NCI-H82 (cell line): Measurements from ENCODE around the gene LBHD1.
"Not testable (repeated sequence)": the region's sequence is repeated elsewhere in the genome, so short reads cannot be mapped to it uniquely, and the experiment has no call there.

Experiments
- DNase-seq: peaks from one replicate; lab custom pipeline; 2025; lab: John Stamatoyannopoulos, UW

The LBHD1 gene

DNA sequence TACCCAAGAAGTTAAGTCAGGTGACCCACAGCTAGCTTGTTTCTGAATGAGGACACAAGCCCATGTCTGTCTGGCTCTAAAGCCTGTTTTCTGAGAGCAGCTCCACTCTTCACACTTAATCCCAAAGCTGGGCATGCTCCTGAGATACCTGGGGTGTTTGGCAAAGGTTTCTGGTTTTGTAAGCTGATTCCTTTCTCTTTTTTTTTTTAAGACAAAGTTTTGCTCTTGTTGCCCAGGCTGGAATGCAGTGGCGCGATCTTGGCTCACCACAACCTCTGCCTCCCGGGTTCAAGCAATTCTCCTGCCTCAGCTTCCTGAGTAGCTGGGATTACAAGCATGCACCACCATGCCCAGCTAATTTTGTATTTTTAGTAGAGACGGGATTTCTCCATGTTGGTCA is 21.6 kb upstream of the LBHD1 start:
- DNase-seq, result not testable (repeated sequence)

DNA sequence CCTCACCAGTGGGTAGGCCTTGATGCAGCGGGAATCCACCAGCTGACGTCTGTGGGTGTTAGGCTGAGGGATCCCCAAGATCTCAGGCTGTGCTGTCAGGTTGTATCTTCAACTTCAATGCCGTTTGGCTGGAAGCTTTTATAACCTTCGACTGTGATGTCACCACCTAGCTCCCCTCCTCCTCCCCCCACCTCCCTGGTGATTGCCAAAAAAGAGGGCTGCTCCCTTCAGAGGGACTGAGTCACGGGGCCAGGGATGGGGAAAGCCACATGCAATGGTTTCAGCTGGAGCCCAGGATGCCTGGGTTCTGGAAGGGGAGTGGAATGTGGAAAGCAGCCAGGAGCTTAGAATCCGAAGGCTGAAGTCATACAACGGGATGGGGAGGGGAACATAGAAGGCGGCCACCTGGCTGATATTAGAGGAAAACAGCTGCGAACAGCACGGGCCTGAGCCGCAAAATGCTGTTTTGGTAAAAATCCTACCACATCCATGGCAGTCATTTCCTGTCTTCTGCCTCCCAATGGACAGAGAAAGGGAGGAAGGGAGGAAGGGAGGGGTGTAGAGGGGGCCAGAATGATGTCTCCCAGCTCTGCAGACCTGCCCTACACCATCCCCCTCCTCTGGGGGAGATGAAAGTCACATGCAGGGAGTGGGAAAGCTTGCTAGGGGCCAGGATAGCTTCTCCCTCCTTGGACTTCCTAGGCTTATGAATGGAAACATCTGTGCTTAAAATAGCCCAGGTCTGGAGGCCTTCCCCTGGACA is 17.5 kb upstream of the LBHD1 start, which contains the start of gene LRRN4CL:
TSS of gene LRRN4CL (minus strand) at position 110 of the 763 bp plus-strand sequence. CDS start 1,022 bp downstream, outside the sequence.
- peak; percentile 29 for DNase-seq

- no peak for DNase-seq
Observed at GRCh38 chr11:62688491-62688890, 16.4 kb upstream of the LBHD1 start.

- no peak for DNase-seq
Observed at GRCh38 chr11:62687508-62688396, 15.7 kb upstream of the LBHD1 start.

GRCh38 chr11:62682518-62682917 is 10.5 kb upstream of the LBHD1 start:
- DNase-seq, result no peak

- DNase-seq, result peak; percentile 79
Observed at GRCh38 chr11:62680825-62681240, 8.8 kb upstream of the LBHD1 start.

- peak; percentile 90 for DNase-seq
Observed at GRCh38 chr11:62678770-62679696, 7.0 kb upstream of the LBHD1 start, which contains the start of gene UBXN1. TSS of gene UBXN1 (minus strand) at chr11:62679073. CDS start at chr11:62678923, 150 bp downstream.

- DNase-seq, result no peak
Observed at GRCh38 chr11:62678433-62678769, 6.3 kb upstream of the LBHD1 start.

DNA sequence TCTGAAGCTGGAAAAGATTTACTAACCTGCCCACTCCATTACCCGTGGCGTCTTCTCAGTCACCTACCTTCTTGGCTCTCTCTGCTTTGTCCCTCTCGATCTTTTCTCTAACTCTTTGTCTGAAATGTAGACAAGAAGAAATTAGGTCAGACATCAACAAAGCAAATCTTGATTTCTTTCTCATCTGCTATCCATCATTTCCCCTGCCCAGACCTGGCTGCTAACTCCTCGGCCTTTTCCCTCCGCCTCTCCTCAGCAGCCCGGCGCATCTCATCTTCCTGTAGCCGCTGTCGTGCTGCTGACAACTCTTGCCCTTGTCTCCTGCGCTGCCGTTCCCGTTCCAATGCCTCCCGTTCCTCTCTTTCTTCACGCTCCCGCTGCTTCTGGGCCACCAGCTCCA is 5.6 kb upstream of the LBHD1 start:
- DNase-seq, result no peak

DNA sequence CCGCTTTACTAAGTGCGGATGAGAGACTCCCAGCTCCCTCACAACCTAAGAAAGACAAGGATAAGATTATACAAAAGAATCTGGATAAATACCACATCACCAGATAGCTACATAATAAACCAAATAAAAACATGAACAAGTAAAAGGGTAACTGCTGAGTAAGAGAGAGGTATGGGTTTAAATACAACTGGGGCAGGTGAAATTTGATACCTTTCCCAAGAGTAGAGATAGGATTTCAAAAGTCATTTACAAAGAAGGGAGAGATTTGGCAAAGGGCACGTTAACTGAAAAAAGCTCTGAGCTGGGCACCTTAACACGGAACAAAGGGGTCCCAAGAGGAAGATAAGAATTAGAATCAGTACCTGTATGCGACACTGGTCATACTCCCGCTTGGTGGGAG is 5.1 kb upstream of the LBHD1 start:
- DNase-seq, result no peak

- peak; percentile 20 for DNase-seq
Observed at GRCh38 chr11:62676698-62677097, 4.6 kb upstream of the LBHD1 start.

DNA sequence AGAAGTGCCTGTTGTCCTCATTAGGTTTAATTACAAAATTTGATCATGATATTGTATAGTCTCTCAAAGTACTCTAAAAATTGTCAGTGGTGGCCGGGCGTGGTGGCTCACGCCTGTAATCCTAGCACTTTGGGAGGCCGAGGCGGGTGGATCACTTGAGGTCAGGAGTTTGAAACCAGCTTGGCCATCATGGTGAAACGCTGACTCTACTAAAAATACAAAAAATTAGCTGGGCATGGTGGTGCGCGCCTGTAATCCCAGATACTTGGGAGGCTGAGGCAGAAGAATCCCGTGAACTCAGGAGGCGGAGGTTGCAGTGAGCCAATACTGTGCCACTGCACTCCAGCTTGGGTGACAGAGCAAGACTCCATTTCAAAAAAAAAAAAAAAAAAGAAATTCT is 3.3 kb upstream of the LBHD1 start:
- not testable (repeated sequence) for DNase-seq

DNA sequence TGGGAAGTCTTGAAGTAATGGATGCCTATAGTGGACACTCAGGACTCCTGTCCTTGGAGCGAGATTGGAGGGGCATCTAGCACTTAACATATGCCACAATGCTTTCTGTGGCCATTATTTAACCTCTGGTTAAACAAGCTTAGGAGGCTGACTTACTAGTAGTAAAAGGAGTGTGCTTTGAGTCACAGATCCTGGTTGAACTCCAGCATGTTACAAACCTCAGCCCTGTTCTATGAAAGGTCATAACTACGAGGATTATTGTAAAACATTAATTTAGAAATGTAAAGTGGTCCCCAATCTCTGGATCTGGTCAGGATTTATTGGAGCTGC is 1.1 kb upstream of the LBHD1 start:
- no peak for DNase-seq

DNA sequence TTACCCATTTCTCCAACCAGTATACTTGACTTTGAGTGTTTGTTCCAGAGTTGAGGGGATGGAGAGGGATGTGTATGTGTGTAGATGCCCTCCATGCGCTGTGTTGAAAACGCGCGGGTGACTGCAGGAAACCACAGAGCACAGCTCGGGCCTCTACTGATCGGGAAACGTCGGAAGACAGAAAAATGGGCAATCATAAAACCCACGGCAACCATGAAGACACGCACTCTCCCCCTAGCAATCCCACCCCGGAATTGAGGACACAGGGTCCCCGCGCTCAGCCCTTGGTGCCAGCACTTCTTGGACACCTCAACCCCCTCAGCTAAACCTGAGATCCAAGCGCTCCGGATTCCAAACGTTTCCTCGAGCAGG is 845 bp downstream of the LBHD1 start:
- DNase-seq, result no peak

- DNase-seq, result peak; percentile 88
Observed at GRCh38 chr11:62669420-62670161, 2.5 kb downstream of the LBHD1 start.

- peak; percentile 25 for DNase-seq
Observed at GRCh38 chr11:62667460-62667859, 4.6 kb downstream of the LBHD1 start.

DNA sequence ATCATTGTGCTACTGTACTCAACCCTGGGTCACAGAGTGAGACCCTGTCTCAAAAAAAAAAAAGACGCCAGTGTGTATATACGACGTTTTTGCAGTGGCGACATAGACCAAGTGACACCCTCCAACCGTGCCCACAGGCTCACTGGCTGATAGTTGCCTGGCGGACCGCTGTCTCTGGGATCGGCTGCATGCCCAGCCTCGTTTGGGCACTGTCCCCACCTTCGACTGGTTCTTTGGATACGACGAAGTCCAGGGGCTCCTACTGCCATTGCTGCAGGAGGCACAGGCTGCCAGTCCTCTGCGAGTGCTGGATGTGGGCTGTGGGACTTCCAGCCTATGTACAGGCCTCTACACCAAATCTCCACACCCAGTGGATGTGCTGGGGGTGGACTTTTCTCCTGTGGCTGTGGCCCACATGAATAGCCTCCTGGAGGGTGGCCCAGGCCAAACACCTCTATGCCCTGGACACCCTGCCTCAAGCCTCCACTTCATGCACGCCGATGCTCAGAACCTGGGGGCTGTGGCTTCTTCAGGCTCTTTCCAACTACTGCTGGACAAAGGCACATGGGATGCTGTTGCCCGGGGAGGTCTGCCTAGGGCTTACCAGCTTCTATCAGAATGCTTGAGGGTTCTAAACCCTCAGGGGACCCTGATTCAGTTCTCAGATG is 5.7 kb downstream of the LBHD1 start:
- DNase-seq, result peak; percentile 37

DNA sequence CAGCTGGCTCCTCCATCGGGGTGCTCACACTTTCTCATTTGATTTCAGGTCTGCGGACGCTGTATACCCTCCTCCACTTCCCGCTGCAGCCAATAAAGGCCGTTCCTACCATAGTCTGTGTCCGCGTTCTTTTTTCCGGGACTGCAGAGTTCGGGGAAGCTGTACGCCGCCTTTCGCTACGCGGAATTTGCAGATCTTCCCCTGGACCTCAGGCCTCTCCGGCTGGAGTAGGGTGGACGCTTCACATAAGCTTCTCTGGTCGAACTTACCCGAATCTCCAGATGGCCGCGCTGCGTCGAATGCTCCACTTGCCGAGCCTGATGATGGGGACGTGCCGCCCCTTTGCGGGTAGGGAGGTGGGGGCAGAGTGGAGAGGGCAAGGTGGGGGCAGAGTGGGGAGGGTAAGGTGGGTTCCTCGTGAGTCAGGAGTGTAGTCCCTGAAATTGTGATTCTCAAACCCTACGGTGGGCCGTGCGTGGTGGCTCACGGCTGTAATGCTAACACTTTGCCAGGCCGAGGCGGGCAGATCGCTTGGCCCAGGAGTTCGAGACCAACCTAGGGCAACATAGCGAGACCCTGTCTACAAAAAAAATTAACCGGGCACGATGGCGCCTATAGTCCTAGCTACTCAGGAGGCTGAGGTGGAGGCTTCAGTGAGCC is 6.3 kb downstream of the LBHD1 start:
- DNase-seq, result peak; percentile 46

DNA sequence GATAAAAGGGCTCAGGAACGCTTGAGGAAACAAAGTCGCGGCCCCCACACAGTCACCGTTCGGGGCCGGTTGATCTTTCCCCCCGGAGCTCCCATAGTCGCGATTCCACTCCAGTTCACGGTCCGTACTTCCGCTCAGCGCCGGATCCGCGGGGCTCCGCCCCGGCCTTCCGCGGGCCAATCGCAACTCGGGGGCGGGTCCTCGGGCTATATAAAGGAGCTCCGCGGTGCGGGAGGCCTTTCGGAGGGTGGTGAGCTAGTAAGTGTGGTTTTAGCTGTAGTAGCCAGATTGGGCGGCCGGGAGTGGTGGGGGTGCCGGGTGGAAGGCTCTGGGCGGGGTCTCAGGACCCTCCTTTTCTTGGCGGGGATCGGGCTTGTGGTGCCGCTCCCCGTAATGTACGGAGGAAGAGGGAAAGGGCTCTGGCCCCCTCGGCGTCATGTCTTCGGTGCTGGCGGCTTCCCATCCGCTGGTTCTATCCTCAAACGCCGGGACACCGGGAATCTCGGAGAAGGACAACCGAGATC is 6.9 kb downstream of the LBHD1 start, which contains the start of the genes C11orf98 and CSKMT:
TSS of gene C11orf98 (minus strand) at position 136 of the 524 bp plus-strand sequence. CDS start at position 95, 41 bp downstream.
TSS of gene CSKMT (plus strand) at position 238 of the 524 bp plus-strand sequence. CDS start 568 bp downstream, outside the sequence.
- DNase-seq, result peak; percentile 94
